ENCODE measurements around the gene SKP1.

The SKP1 gene

GRCh38 chr5:134106991-134107701 lies 69.6 kb downstream of the SKP1 start:
- TF ChIP-seq SIN3A (IDR thresholded peaks at IDR 0.05; ENCODE audit: borderline replicate concordance, insufficient read depth, low read length) (no peak), REST (IDR thresholded peaks at IDR 0.05; ENCODE audit: insufficient read depth in 1 of 2, low read depth in 2 of 2, low read length in 2 of 2) (no peak), TAF1 (IDR thresholded peaks at IDR 0.05; ENCODE audit: borderline replicate concordance, insufficient read depth, low read length) (no peak), FOXP2 (optimal IDR thresholded peaks at IDR 0.05; ENCODE audit: borderline replicate concordance, extremely low read depth, extremely low read length, insufficient read depth) (no peak), POLR2AphosphoS5 (IDR thresholded peaks at IDR 0.05; ENCODE audit: low read depth, low read length) (no peak)

GRCh38 chr5:134103998-134104654 lies 72.6 kb downstream of the SKP1 start:
- TF ChIP-seq TAF1 (IDR thresholded peaks at IDR 0.05; ENCODE audit: borderline replicate concordance, insufficient read depth, low read length) (no peak), SIN3A (IDR thresholded peaks at IDR 0.05; ENCODE audit: borderline replicate concordance, insufficient read depth, low read length) (no peak), FOXP2 (optimal IDR thresholded peaks at IDR 0.05; ENCODE audit: borderline replicate concordance, extremely low read depth, extremely low read length, insufficient read depth) (no peak), POLR2AphosphoS5 (IDR thresholded peaks at IDR 0.05; ENCODE audit: low read depth, low read length) (no peak), REST (IDR thresholded peaks at IDR 0.05; ENCODE audit: insufficient read depth in 1 of 2, low read depth in 2 of 2, low read length in 2 of 2) (no peak)

- TF ChIP-seq POLR2AphosphoS5 (IDR thresholded peaks at IDR 0.05; ENCODE audit: low read depth, low read length) (no peak), FOXP2 (optimal IDR thresholded peaks at IDR 0.05; ENCODE audit: borderline replicate concordance, extremely low read depth, extremely low read length, insufficient read depth) (no peak)
These were observed 73.4 kb downstream of the SKP1 start for GRCh38 chr5:134103397-134103796.

- TF ChIP-seq SIN3A (IDR thresholded peaks at IDR 0.05; ENCODE audit: borderline replicate concordance, insufficient read depth, low read length) (no peak), POLR2AphosphoS5 (IDR thresholded peaks at IDR 0.05; ENCODE audit: low read depth, low read length) (no peak)
These were observed 74.9 kb downstream of the SKP1 start for GRCh38 chr5:134101686-134102439.

- no peak for TF ChIP-seq FOXP2 (optimal IDR thresholded peaks at IDR 0.05; ENCODE audit: borderline replicate concordance, extremely low read depth, extremely low read length, insufficient read depth)
- no peak for TF ChIP-seq REST (IDR thresholded peaks at IDR 0.05; ENCODE audit: insufficient read depth in 1 of 2, low read depth in 2 of 2, low read length in 2 of 2)
- TF ChIP-seq SIN3A (IDR thresholded peaks at IDR 0.05; ENCODE audit: borderline replicate concordance, insufficient read depth, low read length) = no peak
- TF ChIP-seq TAF1 (IDR thresholded peaks at IDR 0.05; ENCODE audit: borderline replicate concordance, insufficient read depth, low read length) = no peak
- TF ChIP-seq POLR2AphosphoS5 (IDR thresholded peaks at IDR 0.05; ENCODE audit: low read depth, low read length) = no peak
These were observed 76.3 kb downstream of the SKP1 start for GRCh38 chr5:134100283-134101091.

Measured in PFSK-1 (cell line).